Suprapubic skin (tissue), 4 donors: ENCODE measurements around the gene PGAM5. TPM values are rescaled to one million over a fixed set of nuclear protein-coding genes. Genes with fewer than 3 reads are reported as not detected.
A peak's percentile ranks its signal among the peaks of the same experiment; 100 is the strongest.

Experiments used
- DNase-seq, 2 donors: peaks; one replicate each; pipeline ENCODE4 v3.0.0-alpha.2; 2019; ENCODE audit warnings: low spot score in 2 of 2
- H3K27ac ChIP-seq: fragments of 200-600 bp; sonication (generic); one replicate; pipeline ENCODE4 v1.5.1; 2019
- H3K27me3 ChIP-seq: fragments of 200-600 bp; sonication (generic); one replicate; pipeline ENCODE4 v1.5.1; 2019
- H3K36me3 ChIP-seq: fragments of 200-600 bp; sonication (generic); one replicate; pipeline ENCODE4 v1.5.1; 2019
- H3K4me1 ChIP-seq: fragments of 200-600 bp; sonication (generic); one replicate; pipeline ENCODE4 v1.5.1; 2019
- H3K4me3 ChIP-seq: fragments of 200-600 bp; sonication (generic); one replicate; pipeline ENCODE4 v1.5.1; 2019; ENCODE audit warnings: mild to moderate bottlenecking
- H3K9me3 ChIP-seq: fragments of 200-600 bp; sonication (generic); one replicate; pipeline ENCODE4 v1.5.1; 2019
- CTCF ChIP-seq, 2 donors: fragments of 200-600 bp in 1 of 2; fragments of 450-650 bp in 1 of 2; sonication (generic) in 1 of 2; IDR thresholded peaks; one replicate each; pipeline ENCODE4 v1.5.1; 2016 to 2019; ENCODE audit warnings: antibody characterized with exemption in 2 of 2, mild to moderate bottlenecking in 1 of 2, moderate library complexity in 1 of 2
- EP300 ChIP-seq: sonication (generic); formaldehyde crosslinking; IDR thresholded peaks from one replicate; pipeline ENCODE4 v1.6.1; 2017; ENCODE audit warnings: antibody characterized with exemption
- POLR2A ChIP-seq, 2 donors: fragments of 450-650 bp; IDR thresholded peaks; one replicate each; pipeline ENCODE4 v1.6.1; 2017; ENCODE audit warnings: antibody characterized with exemption in 2 of 2, mild to moderate bottlenecking in 2 of 2, moderate library complexity in 2 of 2
- POLR2AphosphoS5 ChIP-seq, 3 donors: sonication (generic); formaldehyde crosslinking; IDR thresholded peaks; one replicate each; pipeline ENCODE4 v1.6.1; 2017; ENCODE audit warnings: antibody characterized with exemption in 3 of 3
- WGBS: methylation state at CpG from one replicate; pipeline ENCODE4 v1.1.5; 2018; 5-methylcytosine and 5-hydroxymethylcytosine counted together
- total RNA-seq, 4 donors: library from RNA; depleted of rRNA; stranded (reverse); fragments of >200 nt; gene quantifications; one replicate each; pipeline ENCODE4 v1.1.0, GENCODE V29; 2016

Gene PGAM5
- total RNA-seq, 4 donors from 2014 or later = 31.4 to 43.1 (median 38.7) TPM

GRCh38 chr12:132764231-132764630, 53.6 kb downstream of the PGAM5 start:
- Histone ChIP-seq H3K27ac (no peak overlapping the region), H3K4me3 (no peak overlapping the region), H3K4me1 (peaks cover 36% of the 10 kb centered on the region), H3K9me3 (no peaks in the 10 kb centered on the region), H3K27me3 (no peaks in the 10 kb centered on the region), H3K36me3 (no peaks in the 10 kb centered on the region)
- no peak for DNase-seq
- TF ChIP-seq POLR2A (IDR thresholded peaks at IDR 0.05) = no peak
- no peak for TF ChIP-seq CTCF (IDR thresholded peaks at IDR 0.05)
- no peak for TF ChIP-seq EP300
- no peak for TF ChIP-seq POLR2AphosphoS5 (IDR thresholded peaks at IDR 0.05)
- 97% methylated on average over 20 of the region's 20 CpGs for WGBS

GRCh38 chr12:132765361-132765760, 54.7 kb downstream of the PGAM5 start:
- H3K36me3 ChIP-seq = peaks cover 8% of the 10 kb centered on the region
- WGBS = 78% methylated on average over 9 of the region's 11 CpGs
- no peaks in the 10 kb centered on the region for H3K27me3 ChIP-seq
- no peak for TF ChIP-seq CTCF (IDR thresholded peaks at IDR 0.05)
- no peak for TF ChIP-seq EP300
- TF ChIP-seq POLR2A (IDR thresholded peaks at IDR 0.05) = no peak
- no peak for TF ChIP-seq POLR2AphosphoS5 (IDR thresholded peaks at IDR 0.05)
- H3K9me3 ChIP-seq = no peaks in the 10 kb centered on the region
- no peak overlapping the region for H3K4me3 ChIP-seq
- H3K4me1 ChIP-seq = peaks cover 28% of the 10 kb centered on the region
- no peak for DNase-seq
- H3K27ac ChIP-seq = no peak overlapping the region

GRCh38 chr12:132766380-132767085, 55.9 kb downstream of the PGAM5 start:
- TF ChIP-seq POLR2A (IDR thresholded peaks at IDR 0.05) (no peak), CTCF (IDR thresholded peaks at IDR 0.05) (no peak), POLR2AphosphoS5 (IDR thresholded peaks at IDR 0.05) (no peak), EP300 (no peak)
- H3K27ac ChIP-seq = peak overlapping the region; percentile 2
- H3K4me1 ChIP-seq = peaks cover 23% of the 10 kb centered on the region
- no peaks in the 10 kb centered on the region for H3K9me3 ChIP-seq
- no peak for DNase-seq
- H3K4me3 ChIP-seq = no peak overlapping the region
- H3K27me3 ChIP-seq = no peaks in the 10 kb centered on the region
- peaks cover 17% of the 10 kb centered on the region for H3K36me3 ChIP-seq
- 63% methylated on average over 26 of the region's 27 CpGs for WGBS

GRCh38 chr12:132771126-132771838, 60.6 kb downstream of the PGAM5 start:
- H3K9me3 ChIP-seq = no peaks in the 10 kb centered on the region
- H3K27ac ChIP-seq = no peak overlapping the region
- 93% methylated on average over 8 of the region's 15 CpGs for WGBS
- no peak overlapping the region for H3K4me3 ChIP-seq
- no peaks in the 10 kb centered on the region for H3K27me3 ChIP-seq
- peaks cover 64% of the 10 kb centered on the region for H3K36me3 ChIP-seq
- no peak for TF ChIP-seq POLR2A (IDR thresholded peaks at IDR 0.05)
- TF ChIP-seq POLR2AphosphoS5 (IDR thresholded peaks at IDR 0.05) = no peak
- no peak for TF ChIP-seq EP300
- TF ChIP-seq CTCF (IDR thresholded peaks at IDR 0.05) = no peak
- DNase-seq = no peak
- H3K4me1 ChIP-seq = peaks cover 19% of the 10 kb centered on the region

Other genes with a start within 250 kb of the PGAM5 start
- gene FBRSL1, start 220.7 kb upstream of the PGAM5 start, total RNA-seq = 10 to 100 TPM; 26.0 to 33.7 (median 27.2) TPM
- not detected for gene LRCOL1, start 100.3 kb upstream of the PGAM5 start, total RNA-seq
- gene P2RX2, start 92.1 kb upstream of the PGAM5 start, total RNA-seq = not detected
- gene POLE, start 23.5 kb upstream of the PGAM5 start, total RNA-seq = 100 to 1,000 TPM in 1 of 4 donors, 10 to 100 TPM in 3; 34.1 to 130 (median 43.3) TPM
- gene PXMP2, start 23.3 kb upstream of the PGAM5 start, total RNA-seq = 10 to 100 TPM in 3 of 4 donors, 1 to 10 TPM in 1; 10.0 to 30.0 (median 22.4) TPM
- 100 to 1,000 TPM in 2 of 4 donors, 10 to 100 TPM in 2; 74.7 to 222 (median 111) TPM for gene ANKLE2, start 51.0 kb downstream of the PGAM5 start, total RNA-seq
- gene GOLGA3, start 118.0 kb downstream of the PGAM5 start, total RNA-seq = 10 to 100 TPM; 75.8 to 98.4 (median 81.0) TPM
- gene CHFR, start 176.8 kb downstream of the PGAM5 start, total RNA-seq = 10 to 100 TPM; 31.4 to 57.9 (median 40.3) TPM
- gene ZNF605, start 245.5 kb downstream of the PGAM5 start, total RNA-seq = 10 to 100 TPM in 1 of 4 donors, 1 to 10 TPM in 3; 4.9 to 18.3 (median 6.3) TPM